ENCODE measurements around the gene RELA. TPM values are rescaled to one million over a fixed set of nuclear protein-coding genes. Genes with fewer than 3 reads are reported as not detected.

The RELA gene
- total RNA-seq, 6 donors from 2014 or later: 42.9 to 86.8 (median 58.7) TPM

- Histone ChIP-seq H3K4me3 (no peak overlapping the region), H3K27me3 (no peaks in the 10 kb centered on the region), H3K4me1 (peaks cover 26 to 33% (median 28%) of the 10 kb centered on the region in 4 donors), H3K36me3 (peaks cover 19 to 92% (median 70%) of the 10 kb centered on the region in 4 donors), H3K27ac (peak overlapping the region in 1 of 4 donors; percentile 88), H3K9me3 (no peaks in the 10 kb centered on the region)
- ATAC-seq (ENCODE audit: low FRiP score in 2 of 2) (no peak), DNase-seq (no peak)
- TF ChIP-seq POLR2AphosphoS5 (IDR thresholded peaks at IDR 0.05) (no peak), EP300 (IDR thresholded peaks at IDR 0.05) (no peak), POLR2A (IDR thresholded peaks at IDR 0.05) (no peak)
- TF ChIP-seq, protein P1, sequence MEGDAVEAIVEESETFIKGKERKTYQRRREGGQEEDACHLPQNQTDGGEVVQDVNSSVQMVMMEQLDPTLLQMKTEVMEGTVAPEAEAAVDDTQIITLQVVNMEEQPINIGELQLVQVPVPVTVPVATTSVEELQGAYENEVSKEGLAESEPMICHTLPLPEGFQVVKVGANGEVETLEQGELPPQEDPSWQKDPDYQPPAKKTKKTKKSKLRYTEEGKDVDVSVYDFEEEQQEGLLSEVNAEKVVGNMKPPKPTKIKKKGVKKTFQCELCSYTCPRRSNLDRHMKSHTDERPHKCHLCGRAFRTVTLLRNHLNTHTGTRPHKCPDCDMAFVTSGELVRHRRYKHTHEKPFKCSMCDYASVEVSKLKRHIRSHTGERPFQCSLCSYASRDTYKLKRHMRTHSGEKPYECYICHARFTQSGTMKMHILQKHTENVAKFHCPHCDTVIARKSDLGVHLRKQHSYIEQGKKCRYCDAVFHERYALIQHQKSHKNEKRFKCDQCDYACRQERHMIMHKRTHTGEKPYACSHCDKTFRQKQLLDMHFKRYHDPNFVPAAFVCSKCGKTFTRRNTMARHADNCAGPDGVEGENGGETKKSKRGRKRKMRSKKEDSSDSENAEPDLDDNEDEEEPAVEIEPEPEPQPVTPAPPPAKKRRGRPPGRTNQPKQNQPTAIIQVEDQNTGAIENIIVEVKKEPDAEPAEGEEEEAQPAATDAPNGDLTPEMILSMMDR (IDR thresholded peaks at IDR 0.05): no peak
- WGBS, 2 donors: 100% methylated on average over 1 of the region's 1 CpG
These were observed 58.5 kb downstream of the RELA start for GRCh38 chr11:65604258-65604657.

Small RNA genes within 50 kb of the gene (small RNA-seq; reads per million reads assigned to genes)
- 0 to 0.44 (median 0) reads per million in 4 donors for gene MIR4489
- gene MIR4690: 0 to 0.11 (median 0.03) reads per million in 4 donors
- gene RN7SL309P: 0 reads per million in 4 donors

Other genes with a start within 250 kb of the RELA start
- 1,000 to 10,000 TPM in 3 of 6 donors, 100 to 1,000 TPM in 3; 245 to 3,084 (median 1,019) TPM for gene NEAT1, start 240.1 kb downstream of the RELA start, total RNA-seq
- over 10,000 TPM in 5 of 6 donors, 1,000 to 10,000 TPM in 1; 9,697 to 52,390 (median 19,698) TPM for gene MALAT1, start 163.9 kb downstream of the RELA start, total RNA-seq
- gene SCYL1, start 137.8 kb downstream of the RELA start, total RNA-seq: 100 to 1,000 TPM in 1 of 6 donors, 10 to 100 TPM in 5; 64.0 to 120 (median 88.8) TPM
- 100 to 1,000 TPM in 5 of 6 donors, 10 to 100 TPM in 1; 99.9 to 479 (median 131) TPM for gene LTBP3, start 104.6 kb downstream of the RELA start, total RNA-seq
- 10 to 100 TPM; 22.6 to 60.7 (median 39.7) TPM for gene ZNRD2, start 92.4 kb downstream of the RELA start, total RNA-seq
- 10 to 100 TPM; 27.9 to 65.8 (median 45.3) TPM for gene FAM89B, start 90.4 kb downstream of the RELA start, total RNA-seq
- gene EHBP1L1, start 86.9 kb downstream of the RELA start, total RNA-seq: 100 to 1,000 TPM in 4 of 6 donors, 10 to 100 TPM in 2; 70.4 to 220 (median 133) TPM
- 1 to 10 TPM in 4 of 6 donors, under 1 TPM in 1, not detected in 1; 0.59 to 3.7 (median 1.7) TPM for gene KCNK7, start 67.1 kb downstream of the RELA start, total RNA-seq
- 100 to 1,000 TPM in 4 of 6 donors, 10 to 100 TPM in 2; 52.1 to 132 (median 107) TPM for gene MAP3K11, start 48.7 kb downstream of the RELA start, total RNA-seq
- 10 to 100 TPM; 26.7 to 63.9 (median 43.9) TPM for gene PCNX3, start 47.1 kb downstream of the RELA start, total RNA-seq
- 100 to 1,000 TPM in 1 of 6 donors, 10 to 100 TPM in 5; 42.7 to 137 (median 74.9) TPM for gene SIPA1, start 24.8 kb downstream of the RELA start, total RNA-seq
- 100 to 1,000 TPM in 1 of 6 donors, 10 to 100 TPM in 5; 44.0 to 102 (median 88.4) TPM for gene KAT5, start 49.3 kb upstream of the RELA start, total RNA-seq
- gene RNASEH2C, start 57.9 kb upstream of the RELA start, total RNA-seq: 10 to 100 TPM; 35.0 to 81.7 (median 49.1) TPM
- 10 to 100 TPM; 24.8 to 66.0 (median 46.8) TPM for gene AP5B1, start 118.1 kb upstream of the RELA start, total RNA-seq
- gene OVOL1, start 124.1 kb upstream of the RELA start, total RNA-seq: 1 to 10 TPM in 2 of 6 donors, under 1 TPM in 4; under 0.01 to 2.2 (median 0.77) TPM
- under 1 TPM in 2 of 6 donors, not detected in 4; 0.37 to 0.69 TPM for gene SNX32, start 171.0 kb upstream of the RELA start, total RNA-seq
- gene CFL1, start 195.3 kb upstream of the RELA start, total RNA-seq: 100 to 1,000 TPM; 358 to 813 (median 768) TPM
- 100 to 1,000 TPM in 1 of 6 donors, 10 to 100 TPM in 5; 41.5 to 182 (median 53.3) TPM for gene MUS81, start 197.5 kb upstream of the RELA start, total RNA-seq
- 10 to 100 TPM; 28.8 to 79.6 (median 65.3) TPM for gene EFEMP2, start 209.9 kb upstream of the RELA start, total RNA-seq
- gene CTSW, start 216.9 kb upstream of the RELA start, total RNA-seq: 10 to 100 TPM in 3 of 6 donors, 1 to 10 TPM in 3; 2.1 to 20.7 (median 11.4) TPM
- gene FIBP, start 225.6 kb upstream of the RELA start, total RNA-seq: 10 to 100 TPM; 46.8 to 77.7 (median 57.0) TPM
- gene CCDC85B, start 227.8 kb upstream of the RELA start, total RNA-seq: 10 to 100 TPM; 19.9 to 69.7 (median 37.2) TPM
- 10 to 100 TPM in 3 of 6 donors, 1 to 10 TPM in 3; 1.8 to 16.9 (median 8.2) TPM for gene FOSL1, start 237.5 kb upstream of the RELA start, total RNA-seq

Measured in upper lobe of left lung (tissue), 6 donors.